Ectodermal cell (in vitro differentiated cells): ENCODE results near the gene RAPGEF4.
"Not testable (repeated sequence)": the region's sequence is repeated elsewhere in the genome, so short reads cannot be mapped to it uniquely, and the experiment has no call there.

Experiments used
- H3K27ac ChIP-seq: 2 replicates; pipeline ENCODE4 v1.7.0; 2013; ENCODE audit warnings: mild to moderate bottlenecking, low read depth, low read length; ENCODE audit not compliant: insufficient read depth, poor library complexity, severe bottlenecking
- H3K27me3 ChIP-seq: 2 replicates; pipeline ENCODE4 v1.7.0; 2013; ENCODE audit warnings: mild to moderate bottlenecking, low read length; ENCODE audit not compliant: insufficient read depth, control insufficient read depth, poor library complexity, severe bottlenecking
- H3K36me3 ChIP-seq: one replicate; pipeline ENCODE4 v1.7.0; 2013; ENCODE audit warnings: low read length; ENCODE audit not compliant: control insufficient read depth, insufficient read depth
- H3K4me1 ChIP-seq: one replicate; pipeline ENCODE4 v1.7.0; 2013; ENCODE audit warnings: low read length; ENCODE audit not compliant: control insufficient read depth, insufficient read depth
- H3K4me3 ChIP-seq: 2 replicates; pipeline ENCODE4 v1.7.0; 2013; ENCODE audit warnings: low read depth, low read length, control low read depth; ENCODE audit not compliant: insufficient read depth
- H3K9me3 ChIP-seq: 2 replicates; pipeline ENCODE4 v1.7.0; 2013; ENCODE audit warnings: mild to moderate bottlenecking, low read length, moderate library complexity; ENCODE audit not compliant: control insufficient read depth
- WGBS, 2 experiments: methylation state at CpG; one replicate each; pipeline ENCODE4 v1.1.7; 2013; ENCODE audit warnings: missing lambda C conversion rate in 2 of 2; 5-methylcytosine and 5-hydroxymethylcytosine counted together

The RAPGEF4 gene

DNA sequence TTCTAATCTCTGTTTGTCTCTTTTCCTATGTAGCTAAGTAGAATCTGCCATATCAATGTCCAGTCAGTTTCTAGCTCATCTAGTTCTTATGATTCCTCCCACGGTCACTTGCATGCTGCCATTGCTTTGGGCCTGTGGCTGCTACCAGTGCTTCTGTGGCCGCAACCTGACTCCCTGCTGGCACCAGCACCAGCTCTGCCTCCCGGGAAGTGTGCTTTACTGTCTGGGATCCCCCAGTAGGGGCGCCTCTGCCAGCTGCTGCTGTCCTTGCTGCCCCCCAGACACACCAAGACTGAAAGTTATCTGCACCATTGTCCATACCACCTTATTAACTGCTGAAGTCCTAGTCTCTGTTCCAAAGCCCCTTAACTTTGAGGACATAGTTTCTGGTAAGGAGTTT, 56.3 kb downstream of the RAPGEF4 start:
- no peak overlapping the region for H3K4me3 ChIP-seq
- no peaks in the 10 kb centered on the region for H3K4me1 ChIP-seq
- H3K9me3 ChIP-seq, result no peaks in the 10 kb centered on the region
- H3K27me3 ChIP-seq, result no peaks in the 10 kb centered on the region
- H3K27ac ChIP-seq, result no peak overlapping the region
- no peaks in the 10 kb centered on the region for H3K36me3 ChIP-seq
- 80 to 83% methylated on average over 4 of the region's 4 CpGs for WGBS, 2 experiments

DNA sequence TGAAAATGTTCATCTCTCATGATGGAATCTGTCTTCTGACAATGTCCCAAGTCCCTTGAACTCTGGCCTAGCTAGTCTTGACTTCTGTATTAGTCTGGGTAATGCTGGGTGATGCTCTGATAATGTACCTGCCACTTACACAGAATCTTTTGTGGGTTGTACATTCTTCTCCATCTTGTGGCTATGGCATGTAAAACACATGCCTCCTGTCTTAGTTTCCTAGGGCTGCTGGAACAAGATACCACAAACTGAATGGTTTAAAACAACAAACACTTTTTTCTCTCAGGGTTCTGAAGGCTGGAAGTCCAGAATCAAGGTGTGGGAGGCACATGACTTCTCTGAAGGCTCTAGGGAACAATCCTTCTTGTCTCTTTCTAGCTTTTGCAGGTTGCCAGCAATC, 57.1 kb downstream of the RAPGEF4 start:
- no peak overlapping the region for H3K27ac ChIP-seq
- H3K9me3 ChIP-seq, result no peaks in the 10 kb centered on the region
- H3K4me3 ChIP-seq, result no peak overlapping the region
- H3K27me3 ChIP-seq, result no peaks in the 10 kb centered on the region
- H3K36me3 ChIP-seq, result no peaks in the 10 kb centered on the region
- no peaks in the 10 kb centered on the region for H3K4me1 ChIP-seq

DNA sequence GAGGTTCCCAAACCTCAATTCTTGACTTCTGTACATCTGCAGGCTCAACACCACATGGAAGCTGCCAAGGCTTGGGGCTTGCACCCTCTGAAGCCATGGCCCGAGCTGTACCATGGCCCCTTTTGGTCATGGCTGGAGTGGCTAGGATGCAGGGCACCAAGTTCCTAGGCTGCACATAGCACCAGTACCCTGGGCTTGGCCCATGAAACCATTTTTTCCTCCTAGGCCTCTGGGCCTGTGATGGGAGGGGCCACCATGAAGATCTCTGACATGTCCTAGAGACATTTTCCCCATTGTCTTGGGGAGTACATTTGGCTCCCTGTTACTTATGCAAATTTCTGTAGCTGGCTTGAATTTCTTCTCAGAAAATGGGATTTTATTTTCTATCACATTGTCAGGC, 67.7 kb downstream of the RAPGEF4 start:
- not testable (repeated sequence) for H3K9me3 ChIP-seq, H3K27ac ChIP-seq, H3K27me3 ChIP-seq, H3K4me1 ChIP-seq, H3K4me3 ChIP-seq, H3K36me3 ChIP-seq
- 91 to 95% methylated on average over 1 of the region's 1 CpG for WGBS, 2 experiments

DNA sequence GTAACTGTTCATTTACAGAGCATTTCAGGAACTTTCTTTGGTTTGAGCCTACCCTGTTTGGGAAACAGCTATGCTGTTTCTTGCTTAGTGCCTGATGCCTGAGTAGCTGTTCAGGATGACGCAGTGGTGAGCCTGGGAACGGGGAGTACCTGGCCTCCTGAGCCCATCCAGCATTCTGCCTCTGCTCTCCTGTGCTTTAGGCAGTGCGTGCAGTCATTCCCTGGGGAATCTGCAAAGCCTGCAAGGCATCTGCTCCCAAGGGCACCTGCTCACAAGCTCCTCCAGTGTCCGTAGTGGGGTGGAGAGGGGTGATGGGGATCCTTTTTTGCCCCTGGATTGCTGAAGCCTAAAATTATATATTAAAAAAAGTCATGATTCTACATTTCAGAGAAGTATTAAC, 68.8 kb downstream of the RAPGEF4 start:
- Histone ChIP-seq H3K4me1 (no peaks in the 10 kb centered on the region), H3K9me3 (no peaks in the 10 kb centered on the region), H3K27ac (no peak overlapping the region), H3K4me3 (no peak overlapping the region), H3K36me3 (no peaks in the 10 kb centered on the region), H3K27me3 (no peaks in the 10 kb centered on the region)
- WGBS, 2 experiments, result 94 to 95% methylated on average over 4 of the region's 4 CpGs

DNA sequence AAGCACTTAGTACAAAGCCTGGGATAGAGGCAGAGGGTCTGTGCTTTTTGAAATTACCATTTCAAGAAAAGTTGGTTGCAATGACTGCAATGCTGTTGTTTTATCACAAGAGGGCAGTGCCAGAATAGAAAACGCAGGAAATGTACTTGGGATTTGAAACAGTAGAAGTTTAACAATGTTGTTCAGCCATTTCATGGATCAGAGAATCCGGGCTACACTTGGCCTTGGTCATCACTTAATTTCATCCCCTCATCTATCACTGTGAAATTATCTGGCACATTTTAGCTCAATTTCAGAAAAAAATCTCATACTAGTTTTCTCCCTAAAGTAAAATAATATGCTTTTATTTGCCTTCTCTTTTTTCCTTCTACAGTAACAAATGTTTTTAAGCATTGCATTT, 70.8 kb downstream of the RAPGEF4 start:
- H3K9me3 ChIP-seq, result no peaks in the 10 kb centered on the region
- no peak overlapping the region for H3K27ac ChIP-seq
- H3K4me3 ChIP-seq, result no peak overlapping the region
- H3K36me3 ChIP-seq, result no peaks in the 10 kb centered on the region
- no peaks in the 10 kb centered on the region for H3K27me3 ChIP-seq
- H3K4me1 ChIP-seq, result no peaks in the 10 kb centered on the region
- WGBS, 2 experiments, result 16 to 21% methylated on average over 2 of the region's 2 CpGs

DNA sequence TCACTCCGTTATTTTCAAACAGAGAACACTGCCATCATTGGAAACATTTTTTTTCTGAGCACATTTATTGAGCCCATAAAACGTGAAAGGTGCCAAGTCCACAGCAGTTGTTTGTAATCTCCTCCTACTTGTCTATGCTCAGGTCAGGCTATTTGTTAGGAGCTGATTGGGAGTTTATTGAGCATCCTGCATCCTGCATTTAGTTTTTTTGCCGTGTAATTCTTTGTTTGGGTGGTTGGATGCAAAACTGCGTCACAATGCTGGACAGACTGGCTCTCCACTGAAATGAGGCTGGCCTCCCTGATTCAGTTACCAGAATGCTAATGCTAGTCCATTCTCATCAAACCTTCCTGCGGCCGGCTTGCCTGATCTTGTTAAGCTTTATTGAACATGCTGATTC, 71.4 kb downstream of the RAPGEF4 start:
- Histone ChIP-seq H3K36me3 (no peaks in the 10 kb centered on the region), H3K27ac (no peak overlapping the region), H3K4me1 (no peaks in the 10 kb centered on the region), H3K27me3 (no peaks in the 10 kb centered on the region), H3K4me3 (no peak overlapping the region), H3K9me3 (no peaks in the 10 kb centered on the region)
- WGBS, 2 experiments, result 88 to 93% methylated on average over 6 of the region's 6 CpGs

DNA sequence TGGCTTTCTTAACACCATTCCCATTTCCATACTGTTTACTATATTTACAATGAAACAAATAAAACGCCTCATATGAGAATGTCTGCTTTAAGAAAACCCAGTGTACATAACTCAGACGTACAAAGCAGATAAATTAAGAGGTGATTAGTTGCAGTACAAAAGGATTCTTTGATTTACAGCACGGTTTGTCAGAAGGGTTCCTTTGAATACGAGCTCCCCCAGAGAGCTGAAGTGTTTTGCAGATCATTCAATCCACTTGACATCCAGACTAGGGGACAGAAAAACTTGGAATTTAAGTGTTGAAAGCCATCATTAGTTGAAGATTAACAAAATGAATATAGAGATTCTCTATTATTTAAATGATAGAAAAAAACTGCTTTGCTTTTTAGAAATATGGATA, 72.5 kb downstream of the RAPGEF4 start:
- 69 to 76% methylated on average over 4 of the region's 4 CpGs for WGBS, 2 experiments
- no peak overlapping the region for H3K4me3 ChIP-seq
- no peaks in the 10 kb centered on the region for H3K4me1 ChIP-seq
- no peaks in the 10 kb centered on the region for H3K36me3 ChIP-seq
- H3K27ac ChIP-seq, result no peak overlapping the region
- no peaks in the 10 kb centered on the region for H3K9me3 ChIP-seq
- H3K27me3 ChIP-seq, result no peaks in the 10 kb centered on the region

DNA sequence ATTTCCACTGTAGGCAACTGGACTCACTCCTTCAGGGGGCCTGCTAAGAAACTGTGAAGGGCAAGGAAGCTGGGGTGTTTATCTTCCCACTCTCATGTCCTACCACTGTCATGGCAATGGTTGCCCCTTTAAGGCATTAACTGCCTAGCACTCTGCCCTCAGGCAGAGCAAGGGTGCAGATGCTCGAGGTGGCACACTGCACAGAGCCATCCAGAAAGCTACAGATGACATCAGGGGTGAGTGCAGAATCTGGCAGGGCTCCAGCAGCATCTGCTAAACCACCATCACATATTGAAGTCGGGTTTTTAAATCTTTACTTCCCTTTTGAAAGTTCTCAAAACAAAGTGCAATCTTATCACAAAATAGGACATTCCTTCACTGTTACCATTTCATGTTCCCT, 75.4 kb downstream of the RAPGEF4 start:
- Histone ChIP-seq H3K27ac (no peak overlapping the region), H3K4me1 (no peaks in the 10 kb centered on the region), H3K36me3 (no peaks in the 10 kb centered on the region), H3K9me3 (no peaks in the 10 kb centered on the region), H3K4me3 (no peak overlapping the region), H3K27me3 (no peaks in the 10 kb centered on the region)
- WGBS, 2 experiments, result 89 to 91% methylated on average over 2 of the region's 2 CpGs

DNA sequence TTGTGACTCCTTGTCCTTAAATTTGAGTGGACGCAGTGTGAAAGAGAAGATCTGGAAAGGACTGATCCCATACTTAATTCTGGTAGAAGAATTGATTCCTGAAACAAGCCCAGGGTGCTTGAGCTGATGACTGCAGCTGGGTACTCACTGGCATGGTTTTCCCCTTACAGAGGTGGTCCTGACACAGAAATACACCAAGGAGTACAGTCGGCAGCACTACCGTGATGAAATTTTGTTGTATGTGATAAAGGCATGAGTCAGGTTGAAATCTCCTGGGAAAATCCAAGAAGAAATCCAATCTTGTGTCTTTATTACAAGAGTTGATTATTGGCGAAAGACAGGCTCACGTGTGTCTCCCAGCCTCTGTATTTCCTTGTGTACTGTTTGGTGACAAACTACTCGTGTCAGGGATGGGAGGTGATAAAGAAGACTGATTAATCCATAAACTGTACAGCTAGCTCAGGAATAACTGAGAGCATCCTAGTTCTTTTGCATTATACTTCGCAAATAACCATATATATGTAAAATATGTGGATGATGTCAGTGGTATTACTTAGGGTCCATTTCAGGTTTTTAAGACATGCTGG, 76.6 kb downstream of the RAPGEF4 start:
- H3K27ac ChIP-seq, result no peak overlapping the region
- no peaks in the 10 kb centered on the region for H3K36me3 ChIP-seq
- WGBS, 2 experiments, result 89% methylated on average over 6 of the region's 7 CpGs
- H3K27me3 ChIP-seq, result no peaks in the 10 kb centered on the region
- no peaks in the 10 kb centered on the region for H3K9me3 ChIP-seq
- no peak overlapping the region for H3K4me3 ChIP-seq
- H3K4me1 ChIP-seq, result no peaks in the 10 kb centered on the region

DNA sequence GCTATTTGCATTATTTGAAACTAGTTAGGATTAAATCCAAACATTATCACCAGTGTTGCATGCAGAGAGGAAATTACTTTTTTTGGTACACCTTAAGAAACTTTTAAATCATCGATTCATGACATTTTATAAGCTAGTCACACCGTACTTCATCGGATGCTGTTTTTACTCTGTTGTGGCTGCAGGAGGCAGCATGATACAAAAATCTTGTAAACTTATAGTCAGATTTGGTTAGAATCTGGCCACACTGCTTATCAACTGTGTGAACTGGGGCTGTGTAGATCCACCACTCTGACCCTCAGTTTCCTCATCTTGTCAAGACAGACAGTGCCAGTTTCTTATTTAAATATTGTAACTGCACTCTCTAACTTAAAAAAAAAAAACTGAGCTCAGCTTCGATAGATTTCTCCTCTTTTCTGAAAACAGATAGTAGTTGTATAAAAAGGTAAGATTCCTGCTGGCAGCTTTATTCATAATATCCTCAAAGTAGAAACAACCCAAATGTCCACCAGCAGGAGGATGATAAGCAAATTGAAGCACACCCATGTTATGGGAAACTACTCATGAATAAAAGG, 77.8 kb downstream of the RAPGEF4 start:
- no peaks in the 10 kb centered on the region for H3K36me3 ChIP-seq
- no peaks in the 10 kb centered on the region for H3K9me3 ChIP-seq
- no peak overlapping the region for H3K27ac ChIP-seq
- H3K4me3 ChIP-seq, result no peak overlapping the region
- no peaks in the 10 kb centered on the region for H3K27me3 ChIP-seq
- H3K4me1 ChIP-seq, result no peaks in the 10 kb centered on the region
- WGBS, 2 experiments, result 92 to 97% methylated on average over 3 to 4 of the region's 4 CpGs

DNA sequence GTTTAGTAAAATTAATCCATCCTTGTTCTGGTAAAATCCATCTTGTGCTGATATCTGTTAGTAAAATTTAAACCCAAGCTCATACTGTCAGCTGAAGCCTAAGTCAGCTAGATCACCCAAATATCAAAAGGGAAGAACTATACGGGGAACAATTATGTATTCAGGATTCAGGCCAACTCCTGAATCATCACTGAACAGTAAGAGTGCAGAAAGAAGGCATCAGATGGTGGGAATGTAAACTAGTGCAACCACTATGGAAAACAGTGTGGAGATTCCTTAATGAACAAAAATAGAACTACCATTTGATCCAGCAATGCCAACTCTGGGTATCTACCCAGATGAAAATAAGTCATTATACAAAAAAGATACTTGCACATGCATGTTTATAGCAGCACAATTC, 81.8 kb downstream of the RAPGEF4 start:
- H3K9me3 ChIP-seq, result no peaks in the 10 kb centered on the region
- WGBS, 2 experiments, result 95 to 96% methylated on average over 1 of the region's 1 CpG

More for the DNA sequence above, 81.8 kb downstream of the RAPGEF4 start:
- Histone ChIP-seq H3K4me1 (no peaks in the 10 kb centered on the region), H3K36me3 (no peaks in the 10 kb centered on the region), H3K27ac (no peak overlapping the region), H3K27me3 (no peaks in the 10 kb centered on the region), H3K4me3 (no peak overlapping the region)
